Tibial nerve (tissue), 3 donors: Measurements from ENCODE around the gene TOM1L2.
A peak's percentile ranks its signal among the peaks of the same experiment; 100 is the strongest.

Experiments
- CTCF ChIP-seq, 5 experiments: fragments of 200-600 bp in 3 of 5; fragments of 450-650 bp in 2 of 5; sonication (generic) in 3 of 5; IDR thresholded peaks; one replicate each; pipeline ENCODE4 v1.5.1; 2016 to 2019; ENCODE audit warnings: antibody characterized with exemption in 5 of 5, mild to moderate bottlenecking in 3 of 5, moderate library complexity in 2 of 5
- POLR2A ChIP-seq, 2 donors: fragments of 450-650 bp; IDR thresholded peaks; one replicate each; pipeline ENCODE4 v1.6.1; 2017; ENCODE audit warnings: antibody characterized with exemption in 2 of 2, mild to moderate bottlenecking in 2 of 2, moderate library complexity in 2 of 2

- TF ChIP-seq CTCF (IDR thresholded peaks at IDR 0.05) (peak; percentile 98 to 100 (median 100)), POLR2A (IDR thresholded peaks at IDR 0.05) (no peak)
These were observed 159.8 kb downstream of the TOM1L2 start for GRCh38 chr17:17812211-17813054.
